ENCODE results near the gene HDX.
"Not testable (repeated sequence)": the region's sequence is repeated elsewhere in the genome, so short reads cannot be mapped to it uniquely, and the experiment has no call there.

DNA sequence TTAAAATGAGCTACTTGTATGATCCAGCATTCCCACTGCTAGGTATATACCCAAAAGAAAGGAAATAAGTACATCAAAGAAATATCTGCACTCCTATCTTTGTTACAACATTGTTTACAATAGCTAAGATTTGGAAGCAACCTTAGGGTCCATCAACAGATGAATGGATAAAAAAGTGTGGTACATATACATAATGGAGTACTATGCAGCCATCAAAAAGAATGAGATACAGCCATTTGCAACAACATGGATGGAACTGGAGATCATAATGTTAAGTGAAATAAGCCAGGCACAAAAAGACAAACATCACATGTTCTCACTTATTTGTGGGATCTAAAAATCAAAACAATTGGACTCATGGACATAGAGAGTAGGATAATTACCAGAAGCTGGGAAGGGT is 186.3 kb downstream of the HDX start:
- TF ChIP-seq, protein P1, sequence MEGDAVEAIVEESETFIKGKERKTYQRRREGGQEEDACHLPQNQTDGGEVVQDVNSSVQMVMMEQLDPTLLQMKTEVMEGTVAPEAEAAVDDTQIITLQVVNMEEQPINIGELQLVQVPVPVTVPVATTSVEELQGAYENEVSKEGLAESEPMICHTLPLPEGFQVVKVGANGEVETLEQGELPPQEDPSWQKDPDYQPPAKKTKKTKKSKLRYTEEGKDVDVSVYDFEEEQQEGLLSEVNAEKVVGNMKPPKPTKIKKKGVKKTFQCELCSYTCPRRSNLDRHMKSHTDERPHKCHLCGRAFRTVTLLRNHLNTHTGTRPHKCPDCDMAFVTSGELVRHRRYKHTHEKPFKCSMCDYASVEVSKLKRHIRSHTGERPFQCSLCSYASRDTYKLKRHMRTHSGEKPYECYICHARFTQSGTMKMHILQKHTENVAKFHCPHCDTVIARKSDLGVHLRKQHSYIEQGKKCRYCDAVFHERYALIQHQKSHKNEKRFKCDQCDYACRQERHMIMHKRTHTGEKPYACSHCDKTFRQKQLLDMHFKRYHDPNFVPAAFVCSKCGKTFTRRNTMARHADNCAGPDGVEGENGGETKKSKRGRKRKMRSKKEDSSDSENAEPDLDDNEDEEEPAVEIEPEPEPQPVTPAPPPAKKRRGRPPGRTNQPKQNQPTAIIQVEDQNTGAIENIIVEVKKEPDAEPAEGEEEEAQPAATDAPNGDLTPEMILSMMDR (IDR thresholded peaks at IDR 0.05; ENCODE audit: poor library complexity, severe bottlenecking): not testable (repeated sequence)
- not testable (repeated sequence) for TF ChIP-seq EP300 (conservative IDR thresholded peaks at IDR 0.05; ENCODE audit: poor library complexity, severe bottlenecking); RAD21 (conservative IDR thresholded peaks at IDR 0.05); EZH2 (IDR thresholded peaks at IDR 0.05; ENCODE audit: borderline replicate concordance, insufficient read depth, low read length, poor library complexity, severe bottlenecking); POLR2AphosphoS5 (IDR thresholded peaks at IDR 0.05)
- TF ChIP-seq, protein P2, sequence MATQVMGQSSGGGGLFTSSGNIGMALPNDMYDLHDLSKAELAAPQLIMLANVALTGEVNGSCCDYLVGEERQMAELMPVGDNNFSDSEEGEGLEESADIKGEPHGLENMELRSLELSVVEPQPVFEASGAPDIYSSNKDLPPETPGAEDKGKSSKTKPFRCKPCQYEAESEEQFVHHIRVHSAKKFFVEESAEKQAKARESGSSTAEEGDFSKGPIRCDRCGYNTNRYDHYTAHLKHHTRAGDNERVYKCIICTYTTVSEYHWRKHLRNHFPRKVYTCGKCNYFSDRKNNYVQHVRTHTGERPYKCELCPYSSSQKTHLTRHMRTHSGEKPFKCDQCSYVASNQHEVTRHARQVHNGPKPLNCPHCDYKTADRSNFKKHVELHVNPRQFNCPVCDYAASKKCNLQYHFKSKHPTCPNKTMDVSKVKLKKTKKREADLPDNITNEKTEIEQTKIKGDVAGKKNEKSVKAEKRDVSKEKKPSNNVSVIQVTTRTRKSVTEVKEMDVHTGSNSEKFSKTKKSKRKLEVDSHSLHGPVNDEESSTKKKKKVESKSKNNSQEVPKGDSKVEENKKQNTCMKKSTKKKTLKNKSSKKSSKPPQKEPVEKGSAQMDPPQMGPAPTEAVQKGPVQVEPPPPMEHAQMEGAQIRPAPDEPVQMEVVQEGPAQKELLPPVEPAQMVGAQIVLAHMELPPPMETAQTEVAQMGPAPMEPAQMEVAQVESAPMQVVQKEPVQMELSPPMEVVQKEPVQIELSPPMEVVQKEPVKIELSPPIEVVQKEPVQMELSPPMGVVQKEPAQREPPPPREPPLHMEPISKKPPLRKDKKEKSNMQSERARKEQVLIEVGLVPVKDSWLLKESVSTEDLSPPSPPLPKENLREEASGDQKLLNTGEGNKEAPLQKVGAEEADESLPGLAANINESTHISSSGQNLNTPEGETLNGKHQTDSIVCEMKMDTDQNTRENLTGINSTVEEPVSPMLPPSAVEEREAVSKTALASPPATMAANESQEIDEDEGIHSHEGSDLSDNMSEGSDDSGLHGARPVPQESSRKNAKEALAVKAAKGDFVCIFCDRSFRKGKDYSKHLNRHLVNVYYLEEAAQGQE (IDR thresholded peaks at IDR 0.05; ENCODE audit: borderline replicate concordance): not testable (repeated sequence)

Measured in neural cell (in vitro differentiated cells).